Measurements from ENCODE around the gene VAMP8. TPM values are rescaled to one million over a fixed set of nuclear protein-coding genes. Genes with fewer than 3 reads are reported as not detected.
A peak's percentile ranks its signal among the peaks of the same experiment; 100 is the strongest.
"Not testable (repeated sequence)": the region's sequence is repeated elsewhere in the genome, so short reads cannot be mapped to it uniquely, and the experiment has no call there.

VAMP8 gene
- total RNA-seq, 2 donors from 2014 or later, result 39.6 to 111 TPM

DNA sequence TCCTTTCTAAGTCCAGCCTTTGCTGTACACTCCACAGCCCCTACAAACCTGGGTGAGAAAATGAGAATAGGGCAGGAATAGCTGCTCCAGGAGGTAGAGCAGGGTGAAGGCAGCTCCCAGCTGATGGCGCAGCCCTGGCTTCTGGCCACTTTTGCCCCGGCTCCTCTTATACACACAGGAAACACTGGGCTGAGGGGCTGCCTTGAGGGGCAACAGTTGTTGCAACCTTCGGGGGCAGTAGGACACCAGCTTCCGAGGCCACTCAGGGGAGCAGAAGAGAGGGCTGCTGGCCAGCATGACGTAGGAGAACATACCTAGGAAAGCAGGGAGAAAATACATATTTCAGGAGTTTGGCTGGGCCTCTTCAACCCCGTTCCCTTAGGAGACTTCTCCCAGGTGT is 24.2 kb upstream of the VAMP8 start:
- TF ChIP-seq CTCF (IDR thresholded peaks at IDR 0.05) (no peak), POLR2A (IDR thresholded peaks at IDR 0.05) (no peak)
- intact Hi-C loops (cut with DNase I), result loop anchor here (5.0 to 10.0 kb wide), 2 partner anchors 52 to 131 kb away; partner anchors contain the start of gene TMEM150A
- no peak overlapping the region for H3K27ac ChIP-seq
- WGBS, 2 donors, result 74 to 77% methylated on average over 6 of the region's 6 CpGs
- peaks cover 0 to 20% of the 10 kb centered on the region in 2 donors for H3K36me3 ChIP-seq (replicated peaks in 1 of 2; ENCODE audit: insufficient read depth in 1 of 2, low read depth in 2 of 2)
- ATAC-seq (no peak), DNase-seq (no peak)
- H3K4me3 ChIP-seq, result no peak overlapping the region
- H3K4me1 ChIP-seq, result peaks cover 14% of the 10 kb centered on the region
- H3K27me3 ChIP-seq, result no peaks in the 10 kb centered on the region
- H3K9me3 ChIP-seq, result no peaks in the 10 kb centered on the region

- H3K4me3 ChIP-seq, result no peak overlapping the region
- no peak overlapping the region for H3K27ac ChIP-seq
- H3K9me3 ChIP-seq, result no peaks in the 10 kb centered on the region
- ATAC-seq, result no peak
- WGBS, 2 donors, result 91 to 97% methylated on average over 3 of the region's 3 CpGs
- DNase-seq, result no peak
- no peak for TF ChIP-seq POLR2A (IDR thresholded peaks at IDR 0.05)
- TF ChIP-seq CTCF (IDR thresholded peaks at IDR 0.05), result no peak
- H3K4me1 ChIP-seq, result peaks cover 30% of the 10 kb centered on the region
- peaks cover 0 to 22% of the 10 kb centered on the region in 2 donors for H3K36me3 ChIP-seq (replicated peaks in 1 of 2; ENCODE audit: insufficient read depth in 1 of 2, low read depth in 2 of 2)
- intact Hi-C loops (cut with DNase I), result loop anchor here (5.0 to 10.0 kb wide), 2 partner anchors 50 to 133 kb away; partner anchors contain the start of gene TMEM150A
- H3K27me3 ChIP-seq, result no peaks in the 10 kb centered on the region
These were observed 22.3 kb upstream of the VAMP8 start for GRCh38 chr2:85554980-85555612.

- H3K36me3 ChIP-seq (replicated peaks in 1 of 2; ENCODE audit: insufficient read depth in 1 of 2, low read depth in 2 of 2), result peaks cover 0 to 20% of the 10 kb centered on the region in 2 donors
- ATAC-seq, result no peak
- intact Hi-C loops (cut with DNase I), result loop anchor here (10.0 kb wide), 1 partner anchor 48 kb away; the partner anchor contains the start of gene TMEM150A
These were observed 20.3 kb upstream of the VAMP8 start for GRCh38 chr2:85557130-85557529.

DNA sequence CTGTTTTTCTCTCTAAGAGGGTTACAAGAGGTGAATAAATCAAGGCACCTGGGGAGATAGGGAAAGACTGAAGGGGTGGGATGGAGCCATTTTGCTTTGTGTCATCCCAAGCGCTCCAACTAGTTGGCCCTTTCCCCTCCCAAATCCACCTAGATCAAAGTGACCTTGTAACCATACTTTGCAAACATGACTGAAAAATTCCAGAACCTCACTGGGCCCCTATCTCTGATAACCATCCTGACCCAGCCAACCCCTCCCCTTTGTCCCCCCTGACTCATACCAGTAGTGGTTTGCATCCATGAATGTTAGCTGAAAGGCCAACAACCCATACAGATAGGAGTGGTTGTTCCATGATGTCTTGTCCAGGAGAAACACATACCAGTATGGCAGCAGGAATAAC is 19.2 kb upstream of the VAMP8 start:
- Histone ChIP-seq H3K27me3 (no peaks in the 10 kb centered on the region), H3K9me3 (no peaks in the 10 kb centered on the region), H3K27ac (no peak overlapping the region), H3K4me3 (no peak overlapping the region), H3K36me3 (replicated peaks in 1 of 2; ENCODE audit: insufficient read depth in 1 of 2, low read depth in 2 of 2) (peaks cover 0 to 18% of the 10 kb centered on the region in 2 donors), H3K4me1 (peaks cover 27% of the 10 kb centered on the region)
- TF ChIP-seq POLR2A (IDR thresholded peaks at IDR 0.05) (no peak), CTCF (IDR thresholded peaks at IDR 0.05) (no peak)
- WGBS, 2 donors, result 94 to 100% methylated on average over 1 of the region's 1 CpG
- DNase-seq, result no peak
- ATAC-seq, result no peak
- intact Hi-C loops (cut with DNase I), result loop anchor here (10.0 kb wide), 1 partner anchor 47 kb away; the partner anchor contains the start of gene TMEM150A

More at GRCh38 chr2:85557130-85557529, 20.3 kb upstream of the VAMP8 start:
- DNase-seq, result no peak
- Histone ChIP-seq H3K27me3 (no peaks in the 10 kb centered on the region), H3K27ac (no peak overlapping the region), H3K4me3 (no peak overlapping the region), H3K9me3 (no peaks in the 10 kb centered on the region), H3K4me1 (peaks cover 32% of the 10 kb centered on the region)
- 86 to 93% methylated on average over 5 of the region's 5 CpGs for WGBS, 2 donors
- TF ChIP-seq POLR2A (IDR thresholded peaks at IDR 0.05), result no peak
- TF ChIP-seq CTCF (IDR thresholded peaks at IDR 0.05), result no peak

- ATAC-seq; intact Hi-C loops (cut with DNase I); H3K9me3 ChIP-seq; DNase-seq; H3K27me3 ChIP-seq; H3K36me3 ChIP-seq (replicated peaks in 1 of 2; ENCODE audit: insufficient read depth in 1 of 2, low read depth in 2 of 2): not testable (repeated sequence)
- H3K4me3 ChIP-seq, result peak overlapping the region; percentile 57 to 85
- H3K27ac ChIP-seq, result peak overlapping the region in 3 of 4 donors; percentile 84 to 92 (median 87)
- H3K4me1 ChIP-seq, result peaks cover 27% of the 10 kb centered on the region
- 36 to 60% methylated on average over 12 of the region's 12 CpGs for whole genome bisulfite sequencing, 2 donors
These were observed 17.0 kb upstream of the VAMP8 start for GRCh38 chr2:85560403-85560726.
